T-helper 1 cell treated with Interleukin-12 subunit alpha and Interleukin-12 subunit beta and Interleukin-4 antibody, amounts not matched to agents 30 μg/mL and 1 μg/mL, for 36 hours (primary cell): ENCODE measurements around the gene SLC35A1.

ENCODE experiments used
- H3K27ac Mint-ChIP-seq: one replicate; pipeline ENCODE4 v1.8.0; 2021; ENCODE audit warnings: mild to moderate bottlenecking, mixed read lengths
- H3K27me3 Mint-ChIP-seq: one replicate; pipeline ENCODE4 v1.8.0; 2021; ENCODE audit warnings: low read depth, mixed read lengths
- H3K36me3 Mint-ChIP-seq: one replicate; pipeline ENCODE4 v1.8.0; 2021; ENCODE audit warnings: low read depth, mixed read lengths
- H3K4me1 Mint-ChIP-seq: one replicate; pipeline ENCODE4 v1.8.0; 2021; ENCODE audit warnings: low read depth, mixed read lengths
- H3K4me3 Mint-ChIP-seq: one replicate; pipeline ENCODE4 v1.8.0; 2021; ENCODE audit warnings: mild to moderate bottlenecking, moderate library complexity, mixed read lengths
- H3K9me3 Mint-ChIP-seq: one replicate; pipeline ENCODE4 v1.8.0; 2021; ENCODE audit warnings: mixed read lengths

The SLC35A1 gene

GRCh38 chr6:87543696-87544473 lies 71.1 kb downstream of the SLC35A1 start:
- Mint-ChIP-seq H3K27ac (no peak overlapping the region), H3K4me1 (peaks cover 7% of the 10 kb centered on the region), H3K36me3 (peaks cover 45% of the 10 kb centered on the region), H3K4me3 (no peak overlapping the region), H3K27me3 (no peaks in the 10 kb centered on the region), H3K9me3 (peaks cover 14% of the 10 kb centered on the region)

DNA sequence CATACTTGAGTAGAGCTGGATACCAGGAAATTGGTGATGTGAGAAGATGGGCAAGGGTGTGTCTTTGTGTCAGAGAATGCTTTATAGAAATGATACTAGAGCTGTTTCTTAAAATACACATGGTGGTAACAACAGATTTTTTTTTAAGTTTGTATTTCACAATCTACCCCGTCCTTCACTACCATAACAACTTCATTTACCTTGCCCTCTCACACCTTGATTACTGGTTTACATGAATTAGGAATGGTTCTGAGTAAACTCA lies 71.6 kb downstream of the SLC35A1 start:
- H3K9me3 Mint-ChIP-seq: peaks cover 12% of the 10 kb centered on the region
- H3K27ac Mint-ChIP-seq: no peak overlapping the region

DNA sequence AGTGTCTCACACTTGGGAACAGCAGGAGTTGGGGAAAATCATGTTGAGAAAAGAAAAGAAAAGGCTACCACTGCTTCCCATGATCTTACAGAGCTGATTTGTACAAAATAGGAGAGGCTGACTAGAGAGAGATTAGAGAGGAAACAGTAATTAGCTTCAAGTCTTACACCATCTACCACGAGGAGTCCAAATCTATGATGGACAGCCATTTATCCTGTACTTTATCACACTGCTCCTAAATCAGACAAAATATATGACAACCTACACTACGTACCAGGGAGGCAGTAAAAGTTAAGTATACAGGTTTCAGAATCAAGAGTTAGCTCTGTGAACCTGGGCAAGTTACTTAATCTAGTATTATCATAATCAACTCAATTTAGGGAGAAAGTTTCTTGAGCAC lies 79.0 kb downstream of the SLC35A1 start:
- H3K36me3 Mint-ChIP-seq: peaks cover 26% of the 10 kb centered on the region
- H3K27ac Mint-ChIP-seq: no peak overlapping the region

More for the DNA sequence above, 71.6 kb downstream of the SLC35A1 start:
- peaks cover 40% of the 10 kb centered on the region for H3K36me3 Mint-ChIP-seq
- no peak overlapping the region for H3K4me3 Mint-ChIP-seq
- H3K4me1 Mint-ChIP-seq: peaks cover 7% of the 10 kb centered on the region
- no peaks in the 10 kb centered on the region for H3K27me3 Mint-ChIP-seq

GRCh38 chr6:87553159-87553765 lies 80.5 kb downstream of the SLC35A1 start:
- Mint-ChIP-seq H3K9me3 (no peaks in the 10 kb centered on the region), H3K4me3 (no peak overlapping the region), H3K27ac (no peak overlapping the region), H3K36me3 (peaks cover 30% of the 10 kb centered on the region), H3K27me3 (no peaks in the 10 kb centered on the region), H3K4me1 (peaks cover 2% of the 10 kb centered on the region)

More for the DNA sequence above, 79.0 kb downstream of the SLC35A1 start:
- Mint-ChIP-seq H3K27me3 (no peaks in the 10 kb centered on the region), H3K4me1 (peaks cover 2% of the 10 kb centered on the region), H3K4me3 (no peak overlapping the region), H3K9me3 (no peaks in the 10 kb centered on the region)

- H3K27ac Mint-ChIP-seq: no peak overlapping the region
- peaks cover 2% of the 10 kb centered on the region for H3K4me1 Mint-ChIP-seq
- no peak overlapping the region for H3K4me3 Mint-ChIP-seq
- no peaks in the 10 kb centered on the region for H3K27me3 Mint-ChIP-seq
- H3K9me3 Mint-ChIP-seq: no peaks in the 10 kb centered on the region
- peaks cover 26% of the 10 kb centered on the region for H3K36me3 Mint-ChIP-seq
Measured at GRCh38 chr6:87555506-87555905, 82.7 kb downstream of the SLC35A1 start.

- no peaks in the 10 kb centered on the region for H3K27me3 Mint-ChIP-seq
Measured at GRCh38 chr6:87558446-87558845, 85.7 kb downstream of the SLC35A1 start.

GRCh38 chr6:87561017-87561416 lies 88.2 kb downstream of the SLC35A1 start:
- Mint-ChIP-seq H3K27ac (no peak overlapping the region), H3K27me3 (no peaks in the 10 kb centered on the region), H3K4me1 (peaks cover 3% of the 10 kb centered on the region), H3K36me3 (peaks cover 25% of the 10 kb centered on the region), H3K4me3 (no peak overlapping the region), H3K9me3 (no peaks in the 10 kb centered on the region)

More at GRCh38 chr6:87558446-87558845, 85.7 kb downstream of the SLC35A1 start:
- no peaks in the 10 kb centered on the region for H3K9me3 Mint-ChIP-seq
- H3K36me3 Mint-ChIP-seq: peaks cover 28% of the 10 kb centered on the region
- H3K27ac Mint-ChIP-seq: no peak overlapping the region
- H3K4me3 Mint-ChIP-seq: no peak overlapping the region
- H3K4me1 Mint-ChIP-seq: no peaks in the 10 kb centered on the region
